HFF-Myc (cell line): Measurements from ENCODE around the gene CHEK1.
"Not testable (repeated sequence)": the region's sequence is repeated elsewhere in the genome, so short reads cannot be mapped to it uniquely, and the experiment has no call there.

Source experiments
- DNase-seq: peaks from one replicate; pipeline ENCODE4 v3.0.0-alpha.2; 2011; ENCODE audit warnings: low read depth; ENCODE audit errors: extremely low read depth
- H3K4me3 ChIP-seq: replicated peaks from 2 replicates; pipeline ENCODE4 v1.5.1; 2011; ENCODE audit warnings: low read depth, mild to moderate bottlenecking, control low read depth, low read length
- CTCF ChIP-seq: IDR thresholded peaks from 2 replicates; pipeline ENCODE4 v1.5.1; 2012; ENCODE audit warnings: mild to moderate bottlenecking, low read depth, low read length, control low read depth; ENCODE audit errors: missing control alignments

The CHEK1 gene

GRCh38 chr11:125689274-125689859 lies 64.4 kb downstream of the CHEK1 start:
- no peak for DNase-seq
- H3K4me3 ChIP-seq: no peak overlapping the region
- TF ChIP-seq CTCF: no peak

GRCh38 chr11:125690006-125690405 lies 65.0 kb downstream of the CHEK1 start:
- no peak for DNase-seq
- TF ChIP-seq CTCF: no peak
- H3K4me3 ChIP-seq: no peak overlapping the region

- no peak for DNase-seq
- no peak overlapping the region for H3K4me3 ChIP-seq
- TF ChIP-seq CTCF: no peak
Observed at GRCh38 chr11:125692887-125693286, 67.9 kb downstream of the CHEK1 start.

- no peak for DNase-seq
- no peak overlapping the region for H3K4me3 ChIP-seq
- TF ChIP-seq CTCF: no peak
Observed at GRCh38 chr11:125694951-125695350, 70.0 kb downstream of the CHEK1 start.

- no peak overlapping the region for H3K4me3 ChIP-seq
- no peak for DNase-seq
- TF ChIP-seq CTCF: no peak
Observed at GRCh38 chr11:125701018-125701610, 76.2 kb downstream of the CHEK1 start.

- no peak for TF ChIP-seq CTCF
- DNase-seq: no peak
- no peak overlapping the region for H3K4me3 ChIP-seq
Observed at GRCh38 chr11:125701858-125702621, 77.1 kb downstream of the CHEK1 start.

- not testable (repeated sequence) for H3K4me3 ChIP-seq, DNase-seq
Observed at GRCh38 chr11:125704686-125705085, 79.7 kb downstream of the CHEK1 start.
